Measurements from ENCODE around the gene OR1E1.

GRCh38 chr17:3447625-3448024, 49.4 kb upstream of the OR1E1 start:
- TF ChIP-seq CTCF (IDR thresholded peaks at IDR 0.05) (no peak), EP300 (IDR thresholded peaks at IDR 0.05) (no peak)

All from suprapubic skin (tissue), 3 donors.